Fibroblast of mammary gland (primary cell): ENCODE measurements around the gene SBK2.

Experiments
- DNase-seq: peaks from one replicate; pipeline ENCODE4 v3.0.0-alpha.2; 2010; ENCODE audit warnings: low read depth
- H3K4me3 ChIP-seq: 2 replicates; pipeline ENCODE4 v1.5.1; 2011; ENCODE audit warnings: low read depth, mild to moderate bottlenecking, low read length, moderate library complexity; ENCODE audit not compliant: control insufficient read depth
- TF ChIP-seq, protein P1 (sequence below): conservative IDR thresholded peaks from 2 replicates; pipeline ENCODE4 v1.5.1; 2011; ENCODE audit warnings: low read depth, low read length, inconsistent platforms; ENCODE audit not compliant: control insufficient read depth, insufficient read depth

SBK2 gene

DNA sequence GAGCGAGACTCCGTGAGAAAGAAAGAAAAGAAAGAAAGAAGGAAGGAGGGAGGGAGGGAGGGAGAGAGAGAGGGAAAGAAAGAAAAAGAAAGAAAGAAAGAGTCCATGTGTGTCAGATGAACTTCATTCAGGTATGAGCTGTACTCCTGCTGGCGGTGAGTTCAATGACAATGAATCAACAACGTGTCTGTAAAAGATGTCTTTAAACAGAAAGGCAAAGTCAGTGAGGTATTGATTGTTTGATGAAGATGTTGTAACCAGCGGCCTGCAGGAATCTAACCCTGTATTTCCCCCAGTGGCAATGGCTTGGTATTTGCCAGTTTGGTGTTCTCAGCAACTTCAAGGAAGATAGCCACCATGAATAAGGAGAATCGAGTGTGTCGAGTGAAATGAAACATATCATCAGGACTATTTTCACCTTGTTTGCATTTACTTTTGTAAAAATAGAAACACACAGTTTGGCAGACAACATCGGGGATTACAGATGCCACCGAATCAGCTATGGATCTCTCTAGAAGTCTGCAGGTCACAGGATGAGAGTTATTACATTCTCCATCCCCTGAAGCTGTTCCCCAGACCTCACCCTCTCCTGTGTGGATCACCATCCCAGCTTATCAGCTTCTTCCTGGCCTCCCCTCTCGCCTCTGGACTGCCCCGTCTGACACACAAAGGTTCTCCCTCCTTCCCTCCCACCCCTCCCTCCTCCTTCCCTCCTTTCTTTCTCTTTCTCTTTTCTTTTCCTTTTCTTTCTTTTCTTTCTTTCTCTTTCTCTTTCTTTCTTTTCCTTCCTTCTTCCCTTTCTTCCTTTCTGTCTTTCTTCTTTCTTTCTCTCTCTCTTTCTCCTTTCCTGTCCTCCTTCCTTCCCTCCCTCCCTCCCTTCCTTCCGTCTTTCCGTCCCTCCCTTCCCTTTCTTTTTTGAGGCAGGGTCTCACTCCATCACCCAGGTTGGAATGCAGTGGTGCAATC, 16.6 kb upstream of the SBK2 start:
- TF ChIP-seq, protein P1, sequence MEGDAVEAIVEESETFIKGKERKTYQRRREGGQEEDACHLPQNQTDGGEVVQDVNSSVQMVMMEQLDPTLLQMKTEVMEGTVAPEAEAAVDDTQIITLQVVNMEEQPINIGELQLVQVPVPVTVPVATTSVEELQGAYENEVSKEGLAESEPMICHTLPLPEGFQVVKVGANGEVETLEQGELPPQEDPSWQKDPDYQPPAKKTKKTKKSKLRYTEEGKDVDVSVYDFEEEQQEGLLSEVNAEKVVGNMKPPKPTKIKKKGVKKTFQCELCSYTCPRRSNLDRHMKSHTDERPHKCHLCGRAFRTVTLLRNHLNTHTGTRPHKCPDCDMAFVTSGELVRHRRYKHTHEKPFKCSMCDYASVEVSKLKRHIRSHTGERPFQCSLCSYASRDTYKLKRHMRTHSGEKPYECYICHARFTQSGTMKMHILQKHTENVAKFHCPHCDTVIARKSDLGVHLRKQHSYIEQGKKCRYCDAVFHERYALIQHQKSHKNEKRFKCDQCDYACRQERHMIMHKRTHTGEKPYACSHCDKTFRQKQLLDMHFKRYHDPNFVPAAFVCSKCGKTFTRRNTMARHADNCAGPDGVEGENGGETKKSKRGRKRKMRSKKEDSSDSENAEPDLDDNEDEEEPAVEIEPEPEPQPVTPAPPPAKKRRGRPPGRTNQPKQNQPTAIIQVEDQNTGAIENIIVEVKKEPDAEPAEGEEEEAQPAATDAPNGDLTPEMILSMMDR: no peak
- DNase-seq: no peak

DNA sequence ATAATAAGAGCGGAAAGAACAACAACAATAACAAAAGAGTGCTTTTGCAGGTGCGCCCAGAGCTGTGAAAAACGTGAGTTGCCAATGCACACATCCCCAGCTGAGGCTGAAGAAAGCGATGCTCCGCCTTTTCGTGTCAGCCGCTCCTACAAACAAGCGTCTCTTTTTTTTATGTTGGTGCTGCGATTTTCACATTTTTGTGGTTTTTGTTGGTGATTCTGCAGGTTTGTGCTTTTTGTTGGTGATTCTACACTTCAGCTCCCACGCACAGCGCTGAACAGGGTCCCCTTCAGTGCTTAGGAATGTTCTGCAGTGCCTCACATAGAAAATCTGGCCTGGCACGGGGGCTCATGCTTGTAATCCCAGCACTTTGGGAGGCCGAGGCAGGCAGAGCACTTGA, 15.7 kb upstream of the SBK2 start:
- no peak overlapping the region for H3K4me3 ChIP-seq
- TF ChIP-seq, protein P1: no peak
- DNase-seq: peak; percentile 84

More for the DNA sequence above, 16.6 kb upstream of the SBK2 start:
- no peak overlapping the region for H3K4me3 ChIP-seq

DNA sequence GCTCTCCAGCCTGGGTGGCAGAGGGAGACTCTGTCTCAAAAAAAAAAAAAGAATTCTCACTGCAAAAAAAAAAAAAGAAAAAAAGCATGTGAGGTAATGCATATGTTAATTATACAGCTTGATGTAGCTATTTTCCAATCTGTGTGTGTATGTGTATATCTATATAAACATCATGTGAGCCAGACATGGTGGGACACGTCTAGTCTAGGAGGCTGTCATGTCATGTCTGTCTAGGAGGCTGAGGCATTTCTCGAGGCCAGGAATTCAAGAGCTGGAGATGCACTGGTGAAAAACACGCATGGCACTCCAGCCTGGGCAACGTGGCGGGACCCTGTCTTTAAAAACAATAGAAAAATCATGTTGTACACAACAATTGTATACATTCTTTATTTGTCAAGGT, 15.3 kb upstream of the SBK2 start:
- TF ChIP-seq, protein P1: no peak
- no peak for DNase-seq
- H3K4me3 ChIP-seq: no peak overlapping the region

DNA sequence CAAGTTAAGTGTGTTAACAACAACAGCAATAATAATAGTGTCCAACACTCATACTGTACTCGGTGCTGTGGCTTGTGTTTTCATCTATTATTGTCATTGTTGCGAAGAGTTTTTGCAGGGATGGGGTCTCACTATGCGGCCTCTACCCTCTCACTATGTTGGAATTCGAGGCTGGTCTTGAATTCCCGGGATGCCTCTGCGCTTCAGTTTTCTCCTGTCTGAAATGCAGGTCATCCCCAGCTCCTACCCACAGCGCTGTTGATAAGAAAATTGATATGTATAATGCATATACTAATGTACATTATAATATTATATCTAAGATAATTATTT, 13.4 kb upstream of the SBK2 start:
- no peak overlapping the region for H3K4me3 ChIP-seq
- no peak for DNase-seq
- TF ChIP-seq, protein P1: no peak

DNA sequence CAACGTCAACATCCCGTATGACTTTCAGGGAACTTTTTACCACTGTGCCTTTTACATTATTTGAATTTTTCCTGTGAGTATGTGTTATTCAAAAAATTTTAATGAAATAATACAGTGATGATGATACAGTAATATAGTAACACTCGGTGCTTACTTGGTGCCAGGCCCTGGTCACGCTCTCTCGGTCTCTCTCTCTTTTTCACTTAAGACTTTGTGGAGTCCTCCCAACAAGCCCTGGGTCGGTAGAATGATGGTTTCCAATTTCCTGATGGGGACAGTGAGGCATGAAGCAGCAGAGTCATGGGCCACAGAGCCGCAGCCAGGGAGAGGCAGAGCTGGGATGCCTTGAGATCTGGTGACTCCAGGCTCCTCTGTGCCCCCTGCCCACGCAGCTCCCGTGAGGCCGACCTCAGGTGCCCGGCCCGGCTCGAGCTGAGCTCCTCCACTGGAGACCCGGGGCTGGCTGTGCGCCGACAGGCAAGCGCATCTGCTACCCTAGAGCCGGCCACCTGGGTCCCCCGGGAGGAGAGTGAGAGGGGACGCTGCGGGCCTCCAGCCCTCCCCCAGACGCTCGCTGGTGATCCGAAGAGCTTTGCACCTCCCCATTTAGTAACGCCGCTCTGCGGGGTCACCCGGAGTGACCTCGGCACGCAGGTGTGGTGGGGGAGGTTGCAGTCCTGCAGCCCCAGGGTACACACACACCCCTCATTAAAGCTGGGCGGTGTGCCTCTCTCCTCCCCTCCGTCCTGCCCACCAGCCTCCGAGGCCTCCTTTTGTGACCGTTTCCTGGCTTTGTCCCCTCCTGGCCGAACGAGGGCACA, 12.8 kb upstream of the SBK2 start:
- no peak overlapping the region for H3K4me3 ChIP-seq
- TF ChIP-seq, protein P1: no peak
- DNase-seq: peak; percentile 91

DNA sequence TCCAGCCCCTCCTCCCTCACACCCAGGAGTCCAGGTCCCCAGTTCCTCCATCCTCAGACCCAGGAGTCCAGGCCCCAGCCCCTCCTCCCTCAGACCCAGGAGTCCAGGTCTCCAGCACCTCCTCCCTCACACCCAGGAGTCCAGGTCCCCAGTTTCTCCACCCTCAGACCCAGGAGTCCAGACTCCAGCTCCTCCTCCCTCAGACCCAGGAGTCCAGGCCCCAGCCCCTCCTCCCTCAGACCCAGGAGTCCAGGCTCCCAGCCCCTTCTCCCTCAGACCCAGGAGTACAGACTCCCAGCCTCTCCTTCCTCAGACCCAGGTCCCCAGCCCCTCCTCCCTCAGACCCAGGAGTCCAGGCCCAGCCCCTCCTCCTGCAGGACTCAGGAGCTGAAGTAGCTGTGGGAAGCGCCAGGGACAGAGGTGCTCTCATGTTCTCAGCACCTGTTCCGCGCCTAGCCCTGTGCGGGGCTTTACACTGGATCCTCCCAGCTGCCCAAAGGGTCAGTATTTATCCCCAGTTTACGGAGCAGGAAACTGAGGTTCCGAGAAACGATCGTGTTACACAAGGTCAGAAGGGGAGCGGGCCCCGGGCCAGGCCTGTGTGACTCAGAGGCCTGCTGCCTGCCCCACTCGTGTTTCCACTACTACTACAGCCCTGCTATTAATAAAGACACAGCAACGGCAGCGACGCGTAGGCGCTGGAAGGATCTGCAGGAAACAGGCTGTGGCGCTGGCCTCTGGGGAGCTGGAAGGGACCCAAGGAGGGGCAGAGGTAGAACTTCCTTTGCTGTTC, 10.1 kb upstream of the SBK2 start:
- no peak overlapping the region for H3K4me3 ChIP-seq
- DNase-seq: peak; percentile 94
- TF ChIP-seq, protein P1: no peak
